GM18507 (cell line): ENCODE data around the gene GRID1.
"Not testable (repeated sequence)": the region's sequence is repeated elsewhere in the genome, so short reads cannot be mapped to it uniquely, and the experiment has no call there.

Experiments used
- DNase-seq: peaks from one replicate; pipeline ENCODE4 v3.0.0; 2011; ENCODE audit warnings: low read depth; ENCODE audit not compliant: insufficient read length; ENCODE audit errors: extremely low spot score
- FAIRE-seq: peaks from 2 replicates; lab custom pipeline; 2011; peaks lifted over from hg19 to GRCh38; lab: Jason Lieb, UNC

GRID1 gene

DNA sequence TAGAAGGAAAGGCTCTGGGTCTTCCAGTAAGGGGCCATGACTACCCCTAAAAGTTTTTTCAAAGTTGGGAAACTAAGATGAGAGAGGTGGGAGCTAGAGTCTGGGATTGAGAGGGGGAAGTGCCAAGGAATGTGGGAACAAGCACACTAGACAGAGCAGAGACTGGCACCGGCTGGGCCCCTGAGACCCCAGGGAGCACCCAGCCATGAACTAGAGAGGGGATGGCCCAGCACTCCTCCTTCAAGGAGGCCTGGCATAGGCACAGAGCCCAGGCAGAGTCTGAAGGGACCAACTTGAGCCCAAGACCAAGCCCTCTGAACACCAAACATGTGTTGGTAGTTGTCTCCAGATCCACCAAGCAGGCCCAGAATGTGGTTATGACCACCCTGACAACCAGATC lies 119.0 kb downstream of the GRID1 start:
- no peak for DNase-seq
- no peak for FAIRE-seq

DNA sequence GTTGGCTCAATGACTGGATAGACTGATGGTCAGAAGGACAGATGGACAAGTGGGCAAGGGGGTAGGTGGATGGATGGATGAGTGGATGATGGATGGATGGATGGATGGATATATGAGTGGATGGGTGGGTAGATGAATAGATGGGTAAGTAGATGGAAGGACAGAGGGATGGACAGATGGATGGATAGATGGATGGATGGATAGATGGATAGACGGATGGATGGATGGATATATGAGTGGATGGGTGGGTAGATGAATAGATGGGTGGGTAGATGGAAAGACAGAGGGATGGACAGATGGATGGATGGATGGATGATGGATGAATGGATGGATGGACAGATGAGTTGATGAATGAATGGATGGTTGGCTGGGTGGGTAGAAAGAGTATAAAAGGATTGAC lies 119.5 kb downstream of the GRID1 start:
- no peak for FAIRE-seq
- DNase-seq, result no peak

DNA sequence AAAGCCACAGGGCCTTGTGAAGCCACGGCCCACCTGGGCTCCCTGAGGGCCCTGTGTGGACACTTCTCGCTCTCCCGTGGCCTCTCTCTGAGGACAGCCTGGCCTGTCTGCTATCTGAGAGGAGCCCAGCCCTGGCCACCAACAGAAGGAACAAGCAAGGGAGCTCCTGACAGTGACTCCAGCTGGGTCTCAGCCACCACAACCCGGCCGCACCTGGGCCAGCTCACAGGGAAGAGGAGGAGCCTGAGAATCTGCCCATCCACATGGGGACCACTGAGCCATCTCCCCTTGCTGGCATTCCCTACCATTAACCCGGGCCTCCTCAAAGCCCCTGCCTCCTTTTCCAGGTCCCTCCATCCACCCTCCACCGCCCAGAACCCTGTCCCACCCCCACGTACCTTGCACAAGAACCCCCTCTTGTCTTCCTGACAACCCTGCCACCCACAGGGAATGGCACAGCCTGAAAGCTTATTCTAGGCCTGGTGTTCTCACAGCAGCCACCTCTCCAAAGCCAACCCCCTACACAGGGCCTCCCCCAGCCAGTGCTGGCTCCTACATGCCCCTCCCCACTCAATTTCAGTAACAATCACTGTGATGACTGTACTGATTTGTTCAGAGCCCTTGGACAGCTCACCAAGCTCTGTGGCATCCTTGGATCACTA lies 120.2 kb downstream of the GRID1 start:
- DNase-seq, result no peak
- no peak for FAIRE-seq

DNA sequence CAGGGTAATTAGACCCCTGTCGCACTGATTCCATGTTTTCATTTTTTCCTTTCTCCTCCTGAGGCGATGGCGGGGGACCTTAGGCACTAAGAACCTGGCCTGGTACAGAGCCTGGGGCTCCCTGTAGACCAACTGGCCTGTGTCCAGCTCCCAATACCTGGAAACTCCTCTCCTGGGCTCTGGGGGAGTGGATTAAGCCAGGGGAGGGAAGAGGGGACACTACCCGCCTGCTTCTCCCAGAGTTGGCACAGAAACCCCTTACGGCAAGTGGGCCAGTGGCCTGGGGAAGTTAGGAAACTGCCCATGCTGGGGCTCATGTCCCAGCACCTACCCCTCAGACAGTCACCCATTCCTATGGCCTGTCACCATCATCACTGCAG lies 121.6 kb downstream of the GRID1 start:
- DNase-seq, result no peak
- FAIRE-seq, result no peak

DNA sequence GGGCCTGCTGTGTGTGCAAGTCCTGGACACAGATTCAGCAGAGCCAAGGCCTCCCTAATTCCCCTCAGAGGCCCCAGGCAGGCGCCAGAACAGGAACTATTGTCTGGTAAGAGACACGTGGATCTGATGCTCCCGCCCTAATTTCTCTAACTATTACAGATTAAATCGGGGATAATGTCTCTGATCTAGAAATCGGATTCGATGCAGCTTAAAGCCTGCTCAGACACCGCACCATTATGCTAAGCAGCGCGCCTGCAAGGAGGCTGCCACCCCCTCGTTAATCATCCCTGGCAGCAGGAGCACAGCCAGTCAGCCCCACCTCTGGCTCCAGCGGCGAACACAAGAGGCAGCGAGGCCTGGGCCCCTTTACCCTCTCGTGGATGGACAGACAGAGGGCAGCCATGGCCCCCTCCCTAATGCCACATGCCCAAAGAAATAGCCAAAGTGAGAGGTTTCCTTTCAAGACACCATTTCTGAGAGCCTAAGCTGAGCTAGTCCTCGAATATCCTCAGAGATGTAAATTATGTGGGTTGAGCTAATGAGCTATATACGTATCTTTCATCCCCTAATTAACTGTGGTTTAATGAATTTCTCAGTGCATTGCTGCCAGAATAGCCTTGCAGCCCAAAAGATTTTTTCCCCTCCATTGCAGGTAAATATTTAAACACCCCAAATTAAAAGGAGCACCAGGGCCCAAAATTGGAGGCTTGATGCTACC lies 122.1 kb downstream of the GRID1 start:
- FAIRE-seq (no peak), DNase-seq (no peak)

DNA sequence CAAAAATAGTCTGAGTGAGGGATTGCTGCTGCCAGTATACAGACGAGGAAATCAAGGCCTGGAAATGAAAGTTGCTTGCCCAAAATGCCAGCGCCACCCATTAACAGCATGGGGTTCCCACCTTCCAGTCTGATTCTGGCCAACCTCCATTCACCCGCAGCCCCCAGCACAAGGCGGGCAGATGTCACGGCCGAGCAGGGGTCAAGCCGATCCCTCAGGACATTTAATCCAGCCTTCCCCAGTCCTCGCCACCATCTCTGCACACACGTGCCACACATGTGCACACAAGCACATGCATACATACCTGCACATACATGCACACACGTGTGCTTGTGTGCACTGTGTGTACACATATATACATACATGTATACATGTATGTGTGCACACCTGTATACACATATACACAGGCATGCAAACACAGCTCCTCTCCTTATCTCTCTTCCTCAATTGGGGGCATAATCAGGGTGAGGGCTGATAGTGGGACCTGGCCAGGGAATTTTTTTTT lies 122.9 kb downstream of the GRID1 start:
- FAIRE-seq (no peak), DNase-seq (no peak)

DNA sequence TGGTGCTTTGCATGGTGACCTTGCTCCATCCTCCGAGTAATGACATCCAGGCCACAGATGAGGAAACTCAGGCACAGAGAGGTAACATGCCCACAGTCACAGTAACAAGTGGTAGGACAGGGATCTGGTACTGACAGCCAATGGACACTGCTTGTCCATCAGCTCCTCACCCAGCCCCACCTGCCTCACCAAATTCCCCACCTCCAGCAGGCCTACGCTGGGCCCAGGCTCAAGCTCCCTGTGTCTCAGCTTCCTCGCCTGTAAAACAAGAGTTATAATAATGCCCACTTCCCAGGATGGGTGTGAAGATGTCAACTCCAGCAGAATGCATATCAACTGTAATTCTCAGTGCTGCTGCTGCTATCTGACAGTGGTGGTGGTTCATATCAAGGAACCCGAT lies 123.8 kb downstream of the GRID1 start:
- FAIRE-seq (no peak), DNase-seq (no peak)

DNA sequence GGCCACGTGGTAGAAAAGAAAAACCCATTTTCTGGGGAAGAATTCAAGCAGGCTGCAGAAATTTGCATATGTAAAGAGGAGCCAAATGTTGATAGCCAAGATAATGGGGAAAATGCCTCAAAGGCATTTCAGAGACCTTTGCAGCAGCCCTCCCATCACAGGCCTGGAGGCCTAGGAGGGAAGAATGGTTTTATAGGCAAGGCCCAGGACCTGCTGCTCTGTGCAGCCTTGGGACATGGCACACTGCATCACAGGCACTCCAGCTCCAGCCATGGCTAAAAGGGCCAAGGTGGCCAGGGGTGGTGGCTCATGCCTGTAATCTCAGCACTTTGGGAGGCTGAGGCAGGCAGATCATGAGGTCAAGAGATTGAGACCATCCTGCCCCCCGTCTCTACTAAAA lies 128.5 kb downstream of the GRID1 start:
- FAIRE-seq, DNase-seq: not testable (repeated sequence)

DNA sequence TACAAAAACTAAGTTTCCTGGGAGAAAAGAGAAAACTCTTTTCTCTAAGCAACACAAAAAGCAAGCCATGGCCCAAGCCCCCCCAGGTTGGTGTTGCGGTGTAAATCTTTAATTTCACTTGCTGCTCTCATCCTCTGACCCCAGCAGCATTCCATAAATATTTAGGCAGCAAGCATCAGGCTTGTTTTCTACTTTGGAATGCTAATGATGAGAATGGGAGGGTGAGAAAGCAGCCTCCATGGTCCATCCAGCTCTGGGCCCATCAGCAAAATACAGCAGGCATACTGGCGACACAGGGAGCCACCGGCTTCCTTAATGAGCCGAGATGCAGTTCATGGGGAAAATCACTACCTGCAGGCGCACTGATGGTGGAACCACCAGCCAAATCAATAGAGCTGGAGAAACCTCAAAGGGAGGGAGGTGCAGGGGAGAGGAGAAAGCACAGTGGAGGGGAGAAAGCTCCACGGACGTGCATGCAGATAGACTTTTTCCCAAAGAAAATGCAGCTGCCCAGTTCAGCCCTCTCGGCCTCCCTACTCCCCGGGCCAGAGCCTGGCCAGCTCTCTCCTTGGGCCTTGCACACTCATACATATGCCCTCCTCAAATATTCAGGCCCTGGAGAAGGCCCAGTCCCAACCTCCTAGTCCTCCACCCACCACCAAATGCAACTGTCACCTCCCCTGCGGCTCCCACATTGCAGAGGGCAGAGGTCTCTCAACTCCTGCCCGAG lies 131.9 kb downstream of the GRID1 start:
- DNase-seq (no peak), FAIRE-seq (no peak)

DNA sequence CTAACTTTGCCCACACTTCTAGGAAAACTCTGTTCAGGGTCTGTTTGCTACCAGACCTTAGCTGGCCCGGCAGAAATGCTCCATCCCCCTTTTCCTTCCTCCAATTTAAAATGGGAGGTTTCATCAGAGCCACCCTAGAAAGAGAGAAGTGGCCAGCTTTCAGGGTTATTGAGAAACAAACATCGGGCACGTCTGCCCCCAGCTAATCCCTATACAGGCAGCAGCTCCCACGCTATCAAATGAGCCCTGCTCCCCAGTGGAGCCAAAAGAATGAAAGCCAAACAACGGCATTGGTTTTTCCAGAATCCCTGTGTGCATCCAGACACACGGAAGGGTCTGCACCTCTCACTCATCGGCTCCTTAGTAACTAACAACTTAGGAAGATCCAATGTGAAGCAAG lies 132.5 kb downstream of the GRID1 start:
- DNase-seq, result no peak
- no peak for FAIRE-seq

DNA sequence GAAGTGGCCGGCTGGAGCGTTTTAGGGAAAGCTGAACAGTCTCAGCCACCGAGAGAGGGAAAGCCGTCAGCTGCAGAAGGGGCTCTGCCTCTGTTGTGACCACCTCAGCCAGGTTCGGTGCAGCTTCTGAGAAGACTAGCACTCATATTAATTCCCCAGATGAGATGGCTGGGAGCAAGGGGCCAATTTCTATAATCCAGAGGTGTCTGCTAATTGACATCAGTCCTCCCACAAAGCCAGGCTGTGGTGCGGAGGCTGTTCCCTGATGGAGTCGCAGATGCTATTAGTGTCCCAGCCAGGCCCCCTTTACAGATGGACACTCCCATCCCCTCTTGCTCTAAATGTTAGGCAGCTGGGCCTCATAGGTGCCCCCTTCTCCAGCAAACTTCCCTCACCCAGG lies 133.5 kb downstream of the GRID1 start:
- no peak for FAIRE-seq
- DNase-seq, result no peak

DNA sequence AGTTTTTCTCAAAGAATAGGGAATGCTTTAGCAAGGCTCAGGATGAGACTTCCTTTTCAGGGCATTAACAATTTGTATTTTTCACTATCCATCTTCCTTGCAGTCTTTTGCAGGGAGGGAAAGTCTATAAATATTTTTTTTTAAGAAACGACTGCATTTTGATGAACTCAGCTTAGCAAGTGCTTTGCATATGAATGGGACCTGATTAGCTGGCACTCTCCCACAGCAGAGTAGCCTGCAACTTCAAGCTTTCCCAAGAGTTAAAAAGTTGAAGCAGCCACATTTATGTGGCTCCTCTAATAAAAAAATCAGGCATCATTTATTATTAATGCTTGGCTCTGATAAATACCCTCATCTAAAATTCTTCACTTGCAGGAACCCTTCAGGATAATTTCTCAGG lies 134.0 kb downstream of the GRID1 start:
- DNase-seq, result no peak
- no peak for FAIRE-seq

DNA sequence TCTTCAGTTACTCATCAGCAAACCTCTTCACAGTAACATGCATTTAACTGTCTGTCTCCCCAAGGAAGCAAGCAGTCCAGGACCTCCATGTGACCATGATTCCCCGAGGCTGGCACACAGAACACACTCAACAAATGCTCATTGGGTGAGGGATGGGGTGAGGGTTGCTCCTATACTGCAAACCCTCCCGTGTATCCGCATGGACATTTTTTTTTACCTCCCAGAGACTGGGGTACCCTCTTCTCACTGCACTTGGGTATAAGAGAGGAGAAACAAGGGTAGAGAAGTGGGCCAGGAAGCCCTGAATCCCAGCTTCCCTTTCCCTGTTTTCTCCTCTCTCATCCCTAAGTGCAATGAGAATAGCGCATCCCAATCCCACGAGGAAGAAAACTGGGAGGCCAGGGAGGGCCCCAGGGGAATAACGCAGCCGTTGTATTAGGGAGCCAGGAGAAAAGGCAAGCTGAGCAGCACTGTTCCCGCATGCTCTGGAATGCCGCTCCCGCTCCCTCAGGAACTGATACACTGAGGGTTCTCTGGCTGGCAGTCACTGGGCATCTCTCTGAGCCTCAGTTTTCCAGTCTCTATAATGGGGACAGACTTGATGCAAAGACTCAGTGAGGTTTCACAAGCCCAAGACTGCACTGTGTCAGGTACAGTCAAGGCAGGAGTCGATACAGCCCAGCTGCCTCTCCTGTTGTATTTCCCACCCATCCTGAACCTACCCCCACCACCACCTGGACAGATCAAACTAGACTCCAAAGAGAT lies 134.6 kb downstream of the GRID1 start:
- DNase-seq (no peak), FAIRE-seq (no peak)

DNA sequence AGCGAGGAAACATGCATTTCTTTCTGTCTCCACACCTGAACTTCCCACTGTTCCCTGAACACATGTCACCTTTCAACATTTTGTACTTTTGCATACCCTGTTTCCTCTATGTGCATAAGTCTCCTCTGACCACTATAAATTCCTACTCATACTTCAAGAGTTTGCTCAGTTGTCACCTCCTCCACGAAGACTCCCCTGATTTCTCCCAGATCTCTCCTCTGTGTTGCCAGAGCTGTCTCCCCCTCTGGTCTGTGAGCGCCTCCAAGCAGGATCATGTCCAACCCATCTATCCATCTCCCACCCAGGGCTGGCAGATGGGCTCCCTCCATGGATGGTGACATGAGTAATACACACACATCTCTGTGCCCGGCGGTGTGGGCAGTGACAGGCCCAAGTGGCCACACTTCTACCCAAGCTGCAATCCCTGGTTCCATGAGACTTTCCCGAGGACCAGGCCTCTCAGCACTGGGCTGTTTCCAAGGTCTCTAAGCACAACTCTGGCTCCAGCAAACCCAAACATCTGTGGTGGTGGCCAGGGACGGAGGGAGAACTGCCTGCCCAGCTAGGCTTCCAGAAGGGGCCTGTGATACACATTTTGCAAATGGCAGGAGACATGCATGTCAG lies 135.9 kb downstream of the GRID1 start:
- FAIRE-seq (no peak), DNase-seq (no peak)

DNA sequence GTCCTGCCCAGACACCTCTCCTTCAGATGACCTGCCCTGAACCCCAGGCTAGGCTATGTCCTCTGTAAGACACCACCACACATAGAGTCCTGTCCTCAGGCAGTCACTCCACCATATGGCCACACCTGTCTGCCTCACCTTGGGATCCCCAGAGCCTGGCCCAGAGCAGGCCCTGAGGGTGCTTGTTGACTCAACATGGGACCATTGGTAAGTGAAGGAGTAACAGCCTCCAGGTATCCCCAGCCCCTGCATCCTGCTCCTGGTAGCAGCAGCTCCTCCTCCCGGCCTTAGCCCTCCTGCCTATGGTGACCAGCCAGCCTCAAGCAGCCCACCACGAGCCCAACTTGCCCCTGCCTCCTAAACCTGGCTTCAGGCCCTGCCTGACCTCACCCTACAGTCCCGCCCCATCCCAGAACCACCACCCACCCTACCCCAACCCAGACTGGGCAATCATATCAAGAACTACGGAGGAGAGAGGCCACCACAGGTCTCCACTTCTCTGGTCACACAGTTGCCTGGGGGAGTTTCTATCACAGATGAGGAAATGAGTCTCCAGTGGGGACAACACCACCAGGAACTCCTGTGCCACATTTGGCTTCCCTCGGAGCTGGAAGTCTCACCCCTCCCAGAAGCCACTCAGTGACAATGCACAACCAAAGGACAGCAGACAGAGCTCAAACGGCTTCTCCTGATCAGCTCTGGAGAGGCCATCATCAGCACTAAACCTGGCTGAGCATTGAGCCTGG lies 136.6 kb downstream of the GRID1 start:
- no peak for FAIRE-seq
- no peak for DNase-seq

DNA sequence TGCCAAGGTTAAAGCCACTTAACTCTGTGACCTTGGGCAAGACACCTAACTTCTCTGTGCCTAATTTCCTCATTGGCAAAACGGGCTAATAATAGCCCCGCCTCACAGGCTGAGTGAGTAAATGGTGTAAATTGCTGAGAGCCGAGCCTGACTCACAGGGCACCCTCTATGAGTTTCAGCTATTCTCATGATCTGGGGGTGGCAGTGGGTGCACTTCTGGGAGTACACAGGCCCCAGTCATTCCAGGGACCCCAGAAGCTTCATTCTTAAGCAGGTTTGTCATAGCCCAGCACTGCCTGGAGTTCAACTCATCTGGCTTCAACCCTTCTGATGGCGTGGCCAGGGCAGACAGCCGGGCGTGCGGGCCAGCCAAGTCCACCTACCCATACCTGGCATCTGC lies 137.2 kb downstream of the GRID1 start:
- DNase-seq, result no peak
- FAIRE-seq, result no peak

DNA sequence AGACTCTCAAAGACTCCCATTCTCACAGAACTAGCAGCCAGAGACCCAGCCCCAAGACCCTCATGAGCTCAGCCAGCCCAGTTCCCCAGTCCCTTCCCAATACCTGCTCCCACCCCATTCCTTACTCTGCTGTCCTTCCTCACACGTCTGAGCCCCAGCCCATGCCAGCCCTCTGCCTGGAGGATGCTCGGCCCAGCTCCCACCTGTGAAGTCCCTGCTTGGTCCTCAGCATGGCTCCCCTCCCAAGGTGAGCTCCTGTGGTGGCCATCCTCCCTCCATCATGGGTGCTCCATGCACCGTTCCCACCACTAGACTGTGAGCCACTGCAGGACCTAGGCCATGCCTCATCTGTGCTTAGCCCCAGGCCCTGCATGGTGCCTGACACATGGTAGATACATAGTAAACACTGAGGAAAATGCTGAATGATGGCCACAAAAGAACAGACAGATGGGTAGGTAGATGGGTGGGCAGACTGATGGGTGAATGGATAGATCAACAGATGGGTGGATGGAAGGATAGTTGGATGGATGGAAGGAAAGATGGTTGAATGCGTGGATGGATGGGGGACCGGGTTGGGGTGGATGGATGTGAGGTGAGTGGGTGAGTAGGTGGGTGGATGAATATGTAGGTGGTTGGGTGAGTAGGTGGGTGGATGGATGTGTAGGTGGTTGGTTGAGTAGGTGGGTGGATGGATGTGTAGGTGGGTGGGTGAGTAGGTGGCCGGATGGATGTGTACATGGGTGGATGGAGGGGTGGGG lies 138.9 kb downstream of the GRID1 start:
- DNase-seq (no peak), FAIRE-seq (no peak)

DNA sequence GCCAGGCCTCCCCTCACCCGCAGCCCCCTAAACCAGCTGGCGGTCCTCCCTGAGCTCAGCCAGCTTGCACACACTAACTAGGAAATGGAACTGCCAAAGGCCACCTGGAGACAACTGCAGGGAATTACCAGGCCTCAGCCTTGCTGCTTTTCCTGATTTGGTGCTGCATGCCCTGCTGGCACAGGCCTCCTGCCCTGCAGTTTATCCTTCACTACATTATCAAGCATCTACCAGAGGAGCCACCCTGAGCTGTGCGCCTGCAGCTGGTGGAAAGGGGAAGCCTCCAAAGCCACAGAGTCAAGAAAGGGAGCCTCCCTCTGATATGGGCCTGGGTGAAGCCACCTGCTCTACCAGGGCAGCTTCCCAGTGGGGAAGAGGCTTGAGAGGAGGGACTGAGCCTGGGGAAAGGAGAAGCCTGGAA lies 139.8 kb downstream of the GRID1 start:
- DNase-seq, result no peak
- no peak for FAIRE-seq
